Neural crest cell (in vitro differentiated cells): ENCODE measurements around the gene DYSF. TPM values are rescaled to one million over a fixed set of nuclear protein-coding genes. Genes with fewer than 3 reads are reported as not detected.

Experiments
- DNase-seq: peaks from one replicate; pipeline ENCODE4 v3.0.0; 2021; ENCODE audit warnings: low read depth, mixed read lengths, low spot score
- H3K27ac Mint-ChIP-seq: one replicate; pipeline ENCODE4 v1.8.0; 2021; ENCODE audit warnings: mild to moderate bottlenecking, mixed read lengths; ENCODE audit not compliant: unreplicated experiment
- H3K27me3 Mint-ChIP-seq: 2 replicates; pipeline ENCODE4 v1.8.0; 2021; ENCODE audit warnings: low read depth, mild to moderate bottlenecking, mixed read lengths
- H3K36me3 Mint-ChIP-seq: 2 replicates; pipeline ENCODE4 v1.8.0; 2021; ENCODE audit warnings: low read depth, mild to moderate bottlenecking, mixed read lengths
- H3K4me1 Mint-ChIP-seq: 2 replicates; pipeline ENCODE4 v1.8.0; 2021; ENCODE audit warnings: mixed read lengths
- H3K4me3 Mint-ChIP-seq: one replicate; pipeline ENCODE4 v1.8.0; 2021; ENCODE audit warnings: mild to moderate bottlenecking, mixed read lengths
- H3K9me3 Mint-ChIP-seq: 2 replicates; pipeline ENCODE4 v1.8.0; 2021; ENCODE audit warnings: mixed read lengths
- total RNA-seq: library from RNA; stranded (reverse); gene quantifications from 2 replicates; pipeline ENCODE4 v1.2.1, GENCODE V29; 2021
- TF ChIP-seq, protein P1 (sequence below): fragments of 200-600 bp; sonication (generic); conservative IDR thresholded peaks from 2 replicates; pipeline ENCODE4 v1.5.0; 2021; ENCODE audit warnings: antibody characterized with exemption, mild to moderate bottlenecking

The DYSF gene
- total RNA-seq, 1 donor from 2014 or later = 2.2 TPM

DNA sequence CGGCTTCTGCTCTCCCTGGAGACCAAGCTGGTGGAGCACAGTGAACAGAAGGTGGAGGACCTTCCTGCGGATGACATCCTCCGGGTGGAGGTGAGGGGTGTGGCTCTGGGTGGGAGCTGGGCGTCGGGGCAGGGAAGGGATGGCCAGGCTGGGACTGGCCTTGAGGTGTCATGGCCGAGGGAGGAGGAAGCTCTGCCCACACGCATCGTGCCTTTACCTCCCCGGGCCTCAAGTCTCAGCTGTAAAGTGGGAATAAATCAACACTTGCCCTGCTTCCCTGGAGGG lies 98.2 kb downstream of the DYSF start:
- DNase-seq = no peak

DNA sequence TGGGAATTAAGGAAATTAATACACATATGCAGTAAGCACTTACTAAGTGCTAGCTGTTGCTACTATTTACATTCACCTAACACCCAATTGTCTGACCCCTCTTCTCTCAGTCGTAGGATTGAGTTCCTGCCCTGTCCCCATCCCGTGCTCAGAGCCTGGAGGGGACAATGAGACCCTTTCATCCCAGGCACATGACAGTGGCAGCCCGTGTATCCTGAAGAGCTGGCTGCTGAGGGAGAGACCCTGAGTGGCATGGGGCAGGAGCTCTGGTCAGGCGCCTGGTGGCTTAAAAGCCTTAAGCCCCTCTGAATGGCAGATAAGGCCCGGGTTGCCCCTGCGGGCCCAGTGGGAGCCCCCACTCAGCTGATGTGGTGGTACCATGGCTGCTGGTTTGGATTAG lies 99.0 kb downstream of the DYSF start:
- Mint-ChIP-seq H3K9me3 (no peaks in the 10 kb centered on the region), H3K27ac (no peak overlapping the region), H3K36me3 (no peaks in the 10 kb centered on the region), H3K27me3 (no peaks in the 10 kb centered on the region), H3K4me3 (no peak overlapping the region), H3K4me1 (peaks cover 9% of the 10 kb centered on the region)
- DNase-seq = no peak
- TF ChIP-seq, protein P1, sequence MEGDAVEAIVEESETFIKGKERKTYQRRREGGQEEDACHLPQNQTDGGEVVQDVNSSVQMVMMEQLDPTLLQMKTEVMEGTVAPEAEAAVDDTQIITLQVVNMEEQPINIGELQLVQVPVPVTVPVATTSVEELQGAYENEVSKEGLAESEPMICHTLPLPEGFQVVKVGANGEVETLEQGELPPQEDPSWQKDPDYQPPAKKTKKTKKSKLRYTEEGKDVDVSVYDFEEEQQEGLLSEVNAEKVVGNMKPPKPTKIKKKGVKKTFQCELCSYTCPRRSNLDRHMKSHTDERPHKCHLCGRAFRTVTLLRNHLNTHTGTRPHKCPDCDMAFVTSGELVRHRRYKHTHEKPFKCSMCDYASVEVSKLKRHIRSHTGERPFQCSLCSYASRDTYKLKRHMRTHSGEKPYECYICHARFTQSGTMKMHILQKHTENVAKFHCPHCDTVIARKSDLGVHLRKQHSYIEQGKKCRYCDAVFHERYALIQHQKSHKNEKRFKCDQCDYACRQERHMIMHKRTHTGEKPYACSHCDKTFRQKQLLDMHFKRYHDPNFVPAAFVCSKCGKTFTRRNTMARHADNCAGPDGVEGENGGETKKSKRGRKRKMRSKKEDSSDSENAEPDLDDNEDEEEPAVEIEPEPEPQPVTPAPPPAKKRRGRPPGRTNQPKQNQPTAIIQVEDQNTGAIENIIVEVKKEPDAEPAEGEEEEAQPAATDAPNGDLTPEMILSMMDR = no peak

More for the DNA sequence above, 98.2 kb downstream of the DYSF start:
- Mint-ChIP-seq H3K4me1 (peaks cover 16% of the 10 kb centered on the region), H3K36me3 (no peaks in the 10 kb centered on the region), H3K9me3 (no peaks in the 10 kb centered on the region), H3K4me3 (no peak overlapping the region), H3K27me3 (peaks cover 6% of the 10 kb centered on the region), H3K27ac (no peak overlapping the region)
- TF ChIP-seq, protein P1 = no peak

DNA sequence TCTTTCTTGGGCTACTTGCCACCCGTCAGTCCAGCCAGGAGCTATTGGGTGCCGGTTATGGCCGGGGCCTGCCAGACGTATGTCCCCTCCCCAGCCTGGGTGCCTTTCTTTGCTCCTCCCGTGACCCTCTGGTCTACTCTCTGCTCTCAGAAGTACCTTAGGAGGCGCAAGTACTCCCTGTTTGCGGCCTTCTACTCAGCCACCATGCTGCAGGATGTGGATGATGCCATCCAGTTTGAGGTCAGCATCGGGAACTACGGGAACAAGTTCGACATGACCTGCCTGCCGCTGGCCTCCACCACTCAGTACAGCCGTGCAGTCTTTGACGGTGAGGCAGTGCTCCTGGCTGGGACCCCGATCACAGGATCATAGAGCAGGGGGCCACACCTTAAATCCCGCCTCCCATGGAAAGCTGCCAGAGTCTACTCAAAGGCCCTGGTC lies 99.5 kb downstream of the DYSF start:
- Mint-ChIP-seq H3K36me3 (no peaks in the 10 kb centered on the region), H3K4me3 (no peak overlapping the region), H3K27me3 (no peaks in the 10 kb centered on the region), H3K9me3 (no peaks in the 10 kb centered on the region), H3K4me1 (peaks cover 9% of the 10 kb centered on the region), H3K27ac (peak overlapping the region; percentile 6)
- no peak for DNase-seq
- TF ChIP-seq, protein P1 = no peak

DNA sequence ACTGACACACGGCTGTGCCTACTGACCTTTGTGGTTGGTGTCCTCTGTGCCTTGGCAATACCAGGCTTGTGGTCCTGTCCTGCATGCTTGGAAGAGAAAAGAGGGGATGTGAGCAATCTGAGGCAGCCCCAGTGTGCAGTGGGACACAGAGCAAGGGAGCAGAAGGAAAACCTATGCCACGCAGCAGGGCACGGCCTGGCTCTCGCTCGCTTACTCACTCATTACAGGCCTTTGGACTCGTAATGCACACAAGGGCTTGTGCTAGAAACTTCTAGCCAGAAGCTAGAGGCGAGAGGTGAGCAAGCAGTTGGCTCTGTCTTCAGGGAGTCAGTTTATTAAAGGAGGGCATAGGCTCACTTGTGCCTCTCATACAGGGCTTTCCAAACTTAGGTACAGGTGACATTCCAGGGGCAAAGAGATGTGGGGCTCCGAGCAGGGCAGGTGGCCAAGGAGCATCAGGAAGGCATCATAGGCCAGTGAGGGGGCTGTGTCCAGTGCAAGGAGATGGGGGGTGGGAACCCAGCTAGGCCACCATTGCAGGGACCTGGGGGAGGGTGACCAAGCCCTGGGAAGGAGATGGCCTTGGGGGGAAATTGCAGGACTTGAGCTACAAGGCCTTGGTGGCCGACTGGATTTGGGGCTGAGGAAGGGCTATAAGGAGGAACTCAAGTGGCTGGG lies 100.8 kb downstream of the DYSF start:
- no peak overlapping the region for H3K27ac Mint-ChIP-seq
- no peaks in the 10 kb centered on the region for H3K36me3 Mint-ChIP-seq
- TF ChIP-seq, protein P1 = no peak
- no peak overlapping the region for H3K4me3 Mint-ChIP-seq
- H3K4me1 Mint-ChIP-seq = peaks cover 9% of the 10 kb centered on the region
- no peaks in the 10 kb centered on the region for H3K9me3 Mint-ChIP-seq
- H3K27me3 Mint-ChIP-seq = no peaks in the 10 kb centered on the region
- DNase-seq = no peak

DNA sequence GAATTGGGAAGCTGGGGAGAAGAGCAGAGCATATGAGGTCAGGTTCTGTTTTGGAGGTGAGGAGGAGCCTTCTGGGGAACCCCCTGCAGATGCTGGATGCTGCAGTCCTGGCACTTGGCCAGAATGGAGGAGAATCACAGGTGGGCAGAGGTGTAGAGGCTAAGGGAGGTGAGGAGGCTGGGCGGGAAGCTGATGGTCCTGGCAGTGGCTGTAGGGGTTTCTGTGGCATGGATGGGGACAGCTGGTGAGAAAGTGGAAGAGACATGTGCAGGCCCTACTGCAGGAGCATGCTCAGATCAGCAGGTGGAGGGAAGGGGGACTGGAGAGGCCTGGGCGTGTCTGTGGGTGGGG lies 101.3 kb downstream of the DYSF start:
- Mint-ChIP-seq H3K36me3 (no peaks in the 10 kb centered on the region), H3K4me3 (no peak overlapping the region), H3K27ac (no peak overlapping the region), H3K4me1 (peaks cover 9% of the 10 kb centered on the region), H3K27me3 (no peaks in the 10 kb centered on the region), H3K9me3 (no peaks in the 10 kb centered on the region)
- no peak for DNase-seq
- TF ChIP-seq, protein P1 = no peak
